Measurements from ENCODE around the gene DYSF. TPM values are rescaled to one million over a fixed set of nuclear protein-coding genes. Genes with fewer than 3 reads are reported as not detected.

Gene DYSF
- total and polyA plus RNA-seq, 7 donors: 38.3 to 208 (median 109) TPM

DNA sequence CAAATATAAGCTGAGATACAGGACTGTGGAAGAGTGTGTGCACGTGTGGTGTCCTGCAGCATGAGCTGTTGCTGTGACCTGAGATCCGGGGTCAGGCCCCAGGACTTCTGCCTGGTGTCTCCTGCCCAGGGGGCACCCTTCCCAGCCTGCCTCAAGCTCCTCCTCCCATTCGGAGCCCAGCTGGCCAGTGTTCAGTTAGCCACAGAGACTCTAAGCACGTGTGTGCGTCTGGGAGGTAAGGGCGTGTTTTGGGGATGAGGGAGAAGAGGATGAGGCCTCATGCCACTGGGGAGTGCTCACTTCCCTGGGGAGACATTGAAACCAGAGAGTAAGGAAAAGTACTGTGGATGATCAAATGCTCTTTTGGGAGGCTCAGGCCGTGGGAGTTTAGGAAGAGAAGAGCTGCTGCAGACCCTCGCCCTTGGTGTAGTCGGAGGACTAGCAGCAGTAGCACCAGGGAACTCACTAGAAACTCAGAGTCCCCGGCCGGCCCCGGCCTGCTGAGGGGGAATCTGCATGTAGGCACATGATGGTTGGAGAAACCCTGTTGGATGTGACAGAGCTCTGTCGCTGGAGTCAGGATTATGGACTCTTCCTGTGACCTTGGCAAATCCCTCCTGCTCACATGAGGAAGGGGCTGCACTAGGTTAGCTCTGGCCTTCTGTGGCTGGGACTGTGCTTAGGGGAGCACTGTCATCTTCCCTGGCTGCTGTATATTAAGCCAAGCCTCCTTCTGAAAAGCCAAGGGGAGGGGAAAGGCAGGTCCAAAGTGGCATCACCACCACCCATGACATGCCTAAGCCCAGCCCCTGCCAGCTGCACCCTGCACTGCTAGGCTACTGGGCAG is 231.1 kb downstream of the DYSF start:
- Histone ChIP-seq H3K9me3 (no peaks in the 10 kb centered on the region), H3K27ac (peak overlapping the region; percentile 81), H3K36me3 (ENCODE audit: insufficient read depth in 1 of 2, low read depth in 1 of 2) (peaks cover 0 to 62% of the 10 kb centered on the region in 2 donors), H3K4me3 (no peak overlapping the region), H3K27me3 (ENCODE audit: insufficient read depth in 3 of 3, low read length in 2 of 3) (no peaks in the 10 kb centered on the region), H3K4me1 (peaks cover 42% of the 10 kb centered on the region)
- DNase-seq (peak in 1 of 2 donors; percentile 78), ATAC-seq (peak; percentile 7 to 59 (median 31))
- WGBS, 3 donors: 63 to 73% (median 68%) methylated on average over 13 of the region's 13 CpGs
- TF ChIP-seq CTCF (IDR thresholded peaks at IDR 0.05): no peak
- intact Hi-C loops (cut with DNase I): loop anchor here in 1 of 2 donors (5.0 kb wide), 1 partner anchor 37 kb away; no protein-coding TSS in a partner anchor

- H3K27ac ChIP-seq: peak overlapping the region; percentile 81
- DNase-seq (peak; percentile 73 to 91), ATAC-seq (peak; percentile 67 to 87 (median 73))
- H3K36me3 ChIP-seq (ENCODE audit: insufficient read depth in 1 of 2, low read depth in 1 of 2): peaks cover 0 to 56% of the 10 kb centered on the region in 2 donors
- no peaks in the 10 kb centered on the region for H3K27me3 ChIP-seq (ENCODE audit: insufficient read depth in 3 of 3, low read length in 2 of 3)
- no peak overlapping the region for H3K4me3 ChIP-seq
- WGBS, 3 donors: 41 to 45% (median 43%) methylated on average over 10 of the region's 10 CpGs
- no peak for TF ChIP-seq CTCF (IDR thresholded peaks at IDR 0.05)
- H3K4me1 ChIP-seq: peaks cover 45% of the 10 kb centered on the region
- H3K9me3 ChIP-seq: no peaks in the 10 kb centered on the region
- intact Hi-C loops (cut with DNase I): loop anchor here in 1 of 2 donors (5.0 kb wide), 1 partner anchor 38 kb away; no protein-coding TSS in a partner anchor
These were observed 231.9 kb downstream of the DYSF start for GRCh38 chr2:71685073-71685848.

- intact Hi-C loops (cut with DNase I): loop anchor here in 1 of 2 donors (5.0 kb wide), 1 partner anchor 39 kb away; no protein-coding TSS in a partner anchor
- WGBS, 3 donors: 38 to 67% (median 61%) methylated on average over 13 of the region's 13 CpGs
- Histone ChIP-seq H3K4me3 (no peak overlapping the region), H3K27ac (peak overlapping the region; percentile 81), H3K9me3 (no peaks in the 10 kb centered on the region), H3K36me3 (ENCODE audit: insufficient read depth in 1 of 2, low read depth in 1 of 2) (peaks cover 0 to 48% of the 10 kb centered on the region in 2 donors), H3K4me1 (peaks cover 53% of the 10 kb centered on the region), H3K27me3 (ENCODE audit: insufficient read depth in 3 of 3, low read length in 2 of 3) (no peaks in the 10 kb centered on the region)
- DNase-seq: peak in 1 of 2 donors; percentile 57
- no peak for TF ChIP-seq CTCF (IDR thresholded peaks at IDR 0.05)
- peak; percentile 40 to 54 (median 41) for ATAC-seq
These were observed 232.7 kb downstream of the DYSF start for GRCh38 chr2:71685941-71686611.

- intact Hi-C loops (cut with DNase I): loop anchor here in 1 of 2 donors (5.0 kb wide), 1 partner anchor 39 kb away; no protein-coding TSS in a partner anchor
- ATAC-seq (no peak), DNase-seq (peak in 1 of 2 donors; percentile 37)
- Histone ChIP-seq H3K4me3 (no peak overlapping the region), H3K4me1 (peaks cover 57% of the 10 kb centered on the region), H3K27ac (no peak overlapping the region), H3K27me3 (ENCODE audit: insufficient read depth in 3 of 3, low read length in 2 of 3) (no peaks in the 10 kb centered on the region), H3K9me3 (no peaks in the 10 kb centered on the region), H3K36me3 (ENCODE audit: insufficient read depth in 1 of 2, low read depth in 1 of 2) (peaks cover 0 to 41% of the 10 kb centered on the region in 2 donors)
- 91 to 96% (median 95%) methylated on average over 6 of the region's 6 CpGs for WGBS, 3 donors
- TF ChIP-seq CTCF (IDR thresholded peaks at IDR 0.05): no peak
These were observed 233.4 kb downstream of the DYSF start for GRCh38 chr2:71686781-71687180.

Data from psoas muscle (tissue), 8 donors.